Upper lobe of right lung (tissue), 1 donor: ENCODE data around the gene COBL. TPM values are rescaled to one million over a fixed set of nuclear protein-coding genes. Genes with fewer than 3 reads are reported as not detected.

ENCODE experiments used
- ATAC-seq: fragments of 200-7000 bp; cut with Tn5 transposase; one replicate; pipeline ENCODE4 v1.9.1; 2020; ENCODE audit warnings: mild to moderate bottlenecking, moderate library complexity
- DNase-seq: peaks from one replicate; pipeline ENCODE4 v3.0.0-alpha.2; 2020
- H3K27ac ChIP-seq: fragments of 200-600 bp; one replicate; pipeline ENCODE4 v1.8.0; 2022
- H3K27me3 ChIP-seq: fragments of 200-600 bp; one replicate; pipeline ENCODE4 v1.8.0; 2022; ENCODE audit warnings: mild to moderate bottlenecking
- H3K36me3 ChIP-seq: fragments of 200-600 bp; one replicate; pipeline ENCODE4 v1.8.0; 2022
- H3K4me1 ChIP-seq: fragments of 200-600 bp; one replicate; pipeline ENCODE4 v1.8.0; 2022
- H3K4me3 ChIP-seq: fragments of 200-600 bp; one replicate; pipeline ENCODE4 v1.8.0; 2022; ENCODE audit warnings: mild to moderate bottlenecking
- H3K9me3 ChIP-seq: fragments of 200-600 bp; one replicate; pipeline ENCODE4 v1.8.0; 2022
- CTCF ChIP-seq: fragments of 200-600 bp; IDR thresholded peaks from one replicate; pipeline ENCODE4 v1.8.0; 2022; ENCODE audit warnings: antibody characterized with exemption
- intact Hi-C: fragments of 100-400 bp; cut with DNase I; formaldehyde crosslinking; loops from one replicate; pipeline ENCODE4 v1.11.0; 2022
- total RNA-seq: library from RNA; stranded (reverse); fragmentation: NEBNext Ultra II Directional; extraction: Animal tissue kit (Norgen Biotek cat#: 25700); gene quantifications from one replicate; pipeline ENCODE4 v1.2.1, GENCODE V29; 2021
- donor health status: DM: no; HTN: yes; CAD: no; lungs with severe emphysema.

Gene COBL
- total RNA-seq, 1 donor from 2014 or later, result 29.2 TPM

GRCh38 chr7:51138123-51139085 is 178.2 kb downstream of the COBL start:
- peaks cover 11% of the 10 kb centered on the region for H3K4me1 ChIP-seq
- no peak for TF ChIP-seq CTCF
- no peaks in the 10 kb centered on the region for H3K36me3 ChIP-seq
- no peaks in the 10 kb centered on the region for H3K27me3 ChIP-seq
- intact Hi-C loops, result no loop called here
- H3K9me3 ChIP-seq, result no peaks in the 10 kb centered on the region
- no peak for ATAC-seq
- H3K27ac ChIP-seq, result no peak overlapping the region
- H3K4me3 ChIP-seq, result no peak overlapping the region
- DNase-seq, result no peak

GRCh38 chr7:51135576-51135975 is 181.0 kb downstream of the COBL start:
- Histone ChIP-seq H3K36me3 (no peaks in the 10 kb centered on the region), H3K4me1 (peaks cover 9% of the 10 kb centered on the region), H3K27me3 (no peaks in the 10 kb centered on the region), H3K4me3 (no peak overlapping the region), H3K9me3 (no peaks in the 10 kb centered on the region), H3K27ac (no peak overlapping the region)
- no peak for TF ChIP-seq CTCF
- no peak for DNase-seq
- intact Hi-C loops, result no loop called here
- no peak for ATAC-seq

GRCh38 chr7:51134013-51134441 is 182.6 kb downstream of the COBL start:
- no peak overlapping the region for H3K4me3 ChIP-seq
- no peak for DNase-seq
- no peaks in the 10 kb centered on the region for H3K27me3 ChIP-seq
- no peaks in the 10 kb centered on the region for H3K36me3 ChIP-seq
- no peak for TF ChIP-seq CTCF
- intact Hi-C loops, result no loop called here
- ATAC-seq, result no peak
- no peak overlapping the region for H3K27ac ChIP-seq
- no peaks in the 10 kb centered on the region for H3K4me1 ChIP-seq
- H3K9me3 ChIP-seq, result no peaks in the 10 kb centered on the region

DNA sequence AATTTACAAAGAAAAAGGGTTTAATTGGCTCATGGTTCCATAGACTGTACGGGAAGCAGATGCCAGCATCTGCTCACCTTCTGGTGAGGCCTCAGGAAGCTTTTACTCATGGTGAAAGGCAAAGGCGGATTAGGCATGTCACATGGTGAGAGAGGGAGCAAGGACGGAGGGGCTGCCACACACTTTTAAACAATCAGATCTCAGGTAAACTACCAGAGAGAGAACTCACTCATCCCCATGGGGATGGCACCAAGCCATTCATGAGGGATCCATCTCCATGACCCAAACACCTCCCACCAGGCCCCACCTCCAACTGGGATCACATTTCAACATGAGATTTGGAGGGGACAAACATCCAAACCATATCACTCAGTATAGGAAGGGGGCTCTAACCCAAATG is 183.9 kb downstream of the COBL start:
- H3K27me3 ChIP-seq, result no peaks in the 10 kb centered on the region
- H3K4me1 ChIP-seq, result no peaks in the 10 kb centered on the region
- H3K36me3 ChIP-seq, result no peaks in the 10 kb centered on the region
- no peak for ATAC-seq
- no peak for TF ChIP-seq CTCF
- no peaks in the 10 kb centered on the region for H3K9me3 ChIP-seq
- no peak overlapping the region for H3K4me3 ChIP-seq
- intact Hi-C loops, result no loop called here
- no peak for DNase-seq
- no peak overlapping the region for H3K27ac ChIP-seq

DNA sequence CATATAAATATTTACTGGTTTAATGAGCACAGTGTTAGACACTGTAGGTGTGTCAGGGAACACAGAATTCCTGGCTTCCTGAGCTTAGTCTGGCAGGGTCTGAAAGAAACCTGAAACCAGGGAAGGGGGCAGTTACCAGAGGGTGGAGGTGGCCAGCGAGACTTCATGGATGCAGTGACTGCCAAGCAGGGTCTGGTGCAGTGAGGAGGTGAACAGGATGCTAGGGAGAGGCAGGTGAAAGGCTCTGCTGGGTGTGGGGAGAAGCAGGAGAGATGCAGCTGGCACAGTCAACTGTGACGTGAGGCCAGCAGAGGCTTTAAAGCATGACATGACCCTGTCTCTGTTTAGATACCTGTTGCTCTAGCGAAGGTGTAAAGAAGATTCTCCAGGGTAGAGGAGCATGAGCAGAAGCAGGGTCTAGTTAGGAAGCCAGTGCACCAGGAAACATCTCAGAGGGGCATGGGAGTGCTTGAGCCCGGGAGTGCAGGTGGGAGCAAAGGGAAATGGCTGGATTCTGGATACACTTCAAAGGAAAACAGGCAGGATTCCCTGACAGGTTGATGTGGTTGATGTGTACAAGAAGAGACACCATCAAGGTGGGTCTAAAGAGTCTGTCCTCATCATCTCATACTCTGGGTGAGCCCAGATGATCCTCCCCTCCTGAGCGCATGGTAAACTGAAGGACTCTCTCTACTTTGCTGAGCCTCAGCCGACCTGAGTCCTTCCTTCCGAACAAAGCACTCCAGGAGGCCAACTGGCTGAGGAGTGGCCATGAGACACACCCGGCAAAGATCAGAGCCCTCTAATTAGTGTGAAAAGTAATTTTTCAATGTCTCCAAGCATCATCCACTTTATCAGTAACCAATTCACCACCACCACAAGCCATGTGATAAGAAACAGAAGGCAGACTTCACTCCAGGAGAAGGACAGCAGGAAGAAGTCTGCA is 186.8 kb downstream of the COBL start:
- Histone ChIP-seq H3K27ac (no peak overlapping the region), H3K4me3 (no peak overlapping the region), H3K36me3 (no peaks in the 10 kb centered on the region), H3K27me3 (no peaks in the 10 kb centered on the region), H3K9me3 (no peaks in the 10 kb centered on the region), H3K4me1 (no peaks in the 10 kb centered on the region)
- ATAC-seq, result no peak
- intact Hi-C loops, result no loop called here
- no peak for DNase-seq
- TF ChIP-seq CTCF, result no peak
